MM.1S (cell line): ENCODE results near the gene CERS2.

ENCODE experiments used
- DNase-seq: peaks from one replicate; pipeline ENCODE4 v3.0.0-alpha.2; 2015
- H2AFZ ChIP-seq: fragments of 300-600 bp; sonication (generic); 2 replicates; pipeline ENCODE4 v1.6.0; 2016; ENCODE audit warnings: antibody characterized with exemption, low read length
- H3F3A ChIP-seq: fragments of 300-600 bp; sonication (generic); 2 replicates; pipeline ENCODE4 v1.6.1; 2016; ENCODE audit warnings: mild to moderate bottlenecking, antibody characterized with exemption, low read length, moderate library complexity, mixed read lengths; ENCODE audit not compliant: insufficient read depth
- H3K27ac ChIP-seq: fragments of 300-600 bp; sonication (generic); 2 replicates; pipeline ENCODE4 v1.5.1; 2016; ENCODE audit warnings: mild to moderate bottlenecking, low read length
- H3K27me3 ChIP-seq: fragments of 300-600 bp; sonication (generic); replicated peaks from 2 replicates; pipeline ENCODE4 v1.6.0; 2016; ENCODE audit warnings: low read length; ENCODE audit not compliant: insufficient read depth
- H3K36me3 ChIP-seq: fragments of 300-600 bp; sonication (generic); replicated peaks from 2 replicates; pipeline ENCODE4 v1.6.1; 2016; ENCODE audit warnings: mild to moderate bottlenecking, low read length, mixed read lengths; ENCODE audit not compliant: insufficient read depth
- H3K4me1 ChIP-seq: fragments of 300-600 bp; sonication (generic); 2 replicates; pipeline ENCODE4 v1.6.1; 2016; ENCODE audit warnings: low read length, mixed read lengths
- H3K4me2 ChIP-seq: fragments of 300-600 bp; sonication (generic); 2 replicates; pipeline ENCODE4 v1.6.0; 2016; ENCODE audit warnings: low read depth, low read length
- H3K4me3 ChIP-seq: fragments of 300-600 bp; sonication (generic); 2 replicates; pipeline ENCODE4 v1.5.1; 2016; ENCODE audit warnings: low read length, mixed read lengths
- H3K79me2 ChIP-seq: fragments of 300-600 bp; sonication (generic); 2 replicates; pipeline ENCODE4 v1.6.1; 2016; ENCODE audit warnings: mixed run types, low read length, mixed read lengths
- H3K9ac ChIP-seq: fragments of 300-600 bp; sonication (generic); 2 replicates; pipeline ENCODE4 v1.6.1; 2016; ENCODE audit warnings: low read length, mixed read lengths
- H3K9me2 ChIP-seq: fragments of 300-600 bp; sonication (generic); replicated peaks from 2 replicates; pipeline ENCODE4 v1.6.1; 2016; ENCODE audit warnings: mild to moderate bottlenecking, low read length, mixed read lengths; ENCODE audit not compliant: insufficient read depth
- H3K9me3 ChIP-seq: fragments of 300-600 bp; sonication (generic); replicated peaks from 2 replicates; pipeline ENCODE4 v1.6.1; 2016; ENCODE audit warnings: mild to moderate bottlenecking, low read length, mixed read lengths; ENCODE audit not compliant: insufficient read depth
- H4K20me1 ChIP-seq: fragments of 300-600 bp; sonication (generic); 2 replicates; pipeline ENCODE4 v1.6.1; 2016; ENCODE audit warnings: mild to moderate bottlenecking, low read length, moderate library complexity, mixed read lengths; ENCODE audit not compliant: insufficient read depth
- CTCF ChIP-seq: fragments of 300-600 bp; sonication (generic); IDR thresholded peaks from 2 replicates; pipeline ENCODE4 v1.5.1; 2016; ENCODE audit warnings: antibody characterized with exemption, low read length, mixed read lengths
- EZH2 ChIP-seq: fragments of 300-600 bp; sonication (generic); optimal IDR thresholded peaks from 2 replicates; pipeline ENCODE3; 2017; ENCODE audit warnings: low read depth, mild to moderate bottlenecking, antibody characterized with exemption, low read length, mixed read lengths
- EZH2phosphoT487 ChIP-seq: fragments of 300-600 bp; sonication (generic); IDR thresholded peaks from 2 replicates; pipeline ENCODE4 v1.6.1; 2018; ENCODE audit warnings: antibody characterized with exemption, low read length

The CERS2 gene

GRCh38 chr1:151000408-151000807, 25.8 kb upstream of the CERS2 start:
- Histone ChIP-seq H3K79me2 (peaks cover 6% of the 10 kb centered on the region; the same call in 1 of the 2 replicates), H3K4me2 (no peak overlapping the region), H3K9me3 (no peaks in the 10 kb centered on the region), H3K36me3 (no peaks in the 10 kb centered on the region), H3K9me2 (no peaks in the 10 kb centered on the region), H3F3A (peaks cover 1% of the 10 kb centered on the region; the same call in 1 of the 2 replicates), H3K9ac (no peak overlapping the region), H3K4me1 (peaks cover 8% of the 10 kb centered on the region), H3K4me3 (no peak overlapping the region), H4K20me1 (no peaks in the 10 kb centered on the region), H3K27me3 (no peaks in the 10 kb centered on the region), H3K27ac (no peak overlapping the region), H2AFZ (no peak overlapping the region)
- TF ChIP-seq EZH2phosphoT487 (no peak), EZH2 (no peak), CTCF (no peak)
- no peak for DNase-seq

GRCh38 chr1:150999926-151000325, 25.3 kb upstream of the CERS2 start:
- Histone ChIP-seq H3K27ac (no peak overlapping the region), H3K36me3 (no peaks in the 10 kb centered on the region), H2AFZ (no peak overlapping the region), H3K9ac (no peak overlapping the region), H3K4me1 (peaks cover 8% of the 10 kb centered on the region), H3K79me2 (peaks cover 3% of the 10 kb centered on the region; the same call in 1 of the 2 replicates), H4K20me1 (no peaks in the 10 kb centered on the region), H3K4me3 (no peak overlapping the region), H3K9me3 (no peaks in the 10 kb centered on the region), H3K27me3 (no peaks in the 10 kb centered on the region), H3K4me2 (no peak overlapping the region), H3F3A (no peaks in the 10 kb centered on the region), H3K9me2 (no peaks in the 10 kb centered on the region)
- DNase-seq, result no peak
- TF ChIP-seq CTCF, result no peak
- no peak for TF ChIP-seq EZH2phosphoT487
- no peak for TF ChIP-seq EZH2

GRCh38 chr1:150999051-150999674, 24.5 kb upstream of the CERS2 start:
- no peak overlapping the region for H3K9ac ChIP-seq
- H3K36me3 ChIP-seq, result no peaks in the 10 kb centered on the region
- H3K4me3 ChIP-seq, result no peak overlapping the region
- H3F3A ChIP-seq, result no peaks in the 10 kb centered on the region
- no peaks in the 10 kb centered on the region for H3K79me2 ChIP-seq
- no peaks in the 10 kb centered on the region for H4K20me1 ChIP-seq
- no peak overlapping the region for H2AFZ ChIP-seq
- no peaks in the 10 kb centered on the region for H3K9me2 ChIP-seq
- no peaks in the 10 kb centered on the region for H3K27me3 ChIP-seq
- H3K4me2 ChIP-seq, result no peak overlapping the region
- DNase-seq, result no peak
- H3K4me1 ChIP-seq, result peaks cover 8% of the 10 kb centered on the region
- TF ChIP-seq CTCF (no peak), EZH2 (no peak), EZH2phosphoT487 (no peak)
- no peak overlapping the region for H3K27ac ChIP-seq
- H3K9me3 ChIP-seq, result no peaks in the 10 kb centered on the region
